Activated CD8-positive, alpha-beta T cell treated with anti-CD3 and anti-CD28 coated beads for 36 hours (primary cell): ENCODE data around the gene ORAI1. TPM values are rescaled to one million over a fixed set of nuclear protein-coding genes. Genes with fewer than 3 reads are reported as not detected.
A peak's percentile ranks its signal among the peaks of the same experiment; 100 is the strongest.
"Not testable (repeated sequence)": the region's sequence is repeated elsewhere in the genome, so short reads cannot be mapped to it uniquely, and the experiment has no call there.

ENCODE experiments used
- ATAC-seq: fragments of 200-7000 bp; cut with Tn5 transposase; one replicate; pipeline ENCODE4 v1.10.0; 2021; ENCODE audit warnings: mild to moderate bottlenecking, moderate library complexity
- CTCF ChIA-PET: fragments of 350-600 bp; sonication (Branson Sonifier 250); formaldehyde crosslinking; loops from one replicate; lab custom pipeline; 2021; ENCODE audit warnings: antibody characterized with exemption; lab: Charles Lee
- POLR2A ChIA-PET: fragments of 350-600 bp; sonication (Branson Sonifier 250); formaldehyde crosslinking; loops from one replicate; lab custom pipeline; 2021; ENCODE audit warnings: antibody characterized with exemption; lab: Charles Lee
- DNase-seq: peaks from one replicate; pipeline ENCODE4 v3.0.0-alpha.2; 2020
- H3K27ac Mint-ChIP-seq: one replicate; pipeline ENCODE4 v1.8.0; 2021; ENCODE audit warnings: mild to moderate bottlenecking, mixed read lengths
- H3K27me3 Mint-ChIP-seq: one replicate; pipeline ENCODE4 v1.8.0; 2021; ENCODE audit warnings: mixed read lengths
- H3K36me3 Mint-ChIP-seq: one replicate; pipeline ENCODE4 v1.8.0; 2021; ENCODE audit warnings: low read depth, mixed read lengths
- H3K4me1 Mint-ChIP-seq: one replicate; pipeline ENCODE4 v1.8.0; 2021; ENCODE audit warnings: low read depth, mixed read lengths
- H3K4me3 Mint-ChIP-seq: one replicate; pipeline ENCODE4 v1.8.0; 2021; ENCODE audit warnings: mild to moderate bottlenecking, moderate library complexity, mixed read lengths
- H3K9me3 Mint-ChIP-seq: one replicate; pipeline ENCODE4 v1.8.0; 2021; ENCODE audit warnings: mixed read lengths
- intact Hi-C: fragments of 100-400 bp; cut with micrococcal nuclease; formaldehyde crosslinking; loops from one replicate; pipeline ENCODE4 v1.10.0; 2022
- total RNA-seq, 2 experiments: library from RNA; stranded (reverse); gene quantifications; one replicate each; pipeline ENCODE4 v1.2.3, GENCODE V29; 2021
- TF ChIP-seq, protein P1 (sequence below): fragments of 200-600 bp; IDR thresholded peaks from one replicate; pipeline ENCODE4 v1.8.0; 2022; ENCODE audit warnings: antibody characterized with exemption, mild to moderate bottlenecking

The ORAI1 gene
- total RNA-seq, 2 experiments from 2014 or later = 37.0 to 38.1 TPM

DNA sequence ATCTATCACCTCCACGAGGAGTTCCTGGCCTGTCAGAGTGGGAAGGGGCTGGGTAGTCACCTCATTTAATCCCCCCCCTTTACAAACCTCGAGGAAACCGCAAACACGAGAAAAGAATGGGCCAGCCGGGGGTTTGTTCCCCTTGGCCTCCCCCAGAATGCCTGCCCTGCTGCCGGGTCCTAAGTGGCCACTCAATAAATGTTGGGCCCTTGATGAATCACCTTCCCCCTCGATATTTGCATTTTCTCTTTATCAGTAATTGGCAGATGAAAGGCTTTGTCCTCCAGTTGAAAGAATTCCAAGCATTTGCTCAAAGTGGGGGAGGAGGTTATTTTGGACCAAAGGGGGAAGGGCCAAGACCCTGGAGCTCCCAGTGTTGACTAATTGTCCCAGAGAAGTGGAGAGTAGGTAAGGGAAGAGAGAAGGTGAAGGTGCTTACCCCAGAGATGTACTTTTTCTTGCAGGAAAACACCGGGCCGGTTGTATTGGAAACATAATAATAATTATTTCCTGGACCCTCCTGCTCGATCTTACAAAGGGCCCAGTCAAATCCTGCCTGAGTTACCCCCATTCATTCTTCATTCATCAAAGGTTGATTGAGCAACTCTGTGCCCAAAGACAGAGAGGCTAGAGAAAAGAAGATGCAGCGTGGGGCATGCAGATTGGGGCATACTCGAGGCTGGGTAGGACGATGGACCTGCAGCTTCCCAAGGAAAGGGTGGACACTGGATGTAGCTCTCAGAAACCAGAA, 43.6 kb upstream of the ORAI1 start:
- intact Hi-C loops = loop anchor here (5.0 to 10.0 kb wide), 2 partner anchors 45 to 78 kb away; no protein-coding TSS in a partner anchor
- H3K27ac Mint-ChIP-seq = peak overlapping the region; percentile 62
- CTCF ChIA-PET = interaction anchor here (1.5 to 4.4 kb wide), 3 partner anchors 30 to 88 kb away, joined by 4 to 23 read pairs (median 8); partner anchors contain the start of gene ORAI1
- H3K4me1 Mint-ChIP-seq = peaks cover 33% of the 10 kb centered on the region
- TF ChIP-seq, protein P1, sequence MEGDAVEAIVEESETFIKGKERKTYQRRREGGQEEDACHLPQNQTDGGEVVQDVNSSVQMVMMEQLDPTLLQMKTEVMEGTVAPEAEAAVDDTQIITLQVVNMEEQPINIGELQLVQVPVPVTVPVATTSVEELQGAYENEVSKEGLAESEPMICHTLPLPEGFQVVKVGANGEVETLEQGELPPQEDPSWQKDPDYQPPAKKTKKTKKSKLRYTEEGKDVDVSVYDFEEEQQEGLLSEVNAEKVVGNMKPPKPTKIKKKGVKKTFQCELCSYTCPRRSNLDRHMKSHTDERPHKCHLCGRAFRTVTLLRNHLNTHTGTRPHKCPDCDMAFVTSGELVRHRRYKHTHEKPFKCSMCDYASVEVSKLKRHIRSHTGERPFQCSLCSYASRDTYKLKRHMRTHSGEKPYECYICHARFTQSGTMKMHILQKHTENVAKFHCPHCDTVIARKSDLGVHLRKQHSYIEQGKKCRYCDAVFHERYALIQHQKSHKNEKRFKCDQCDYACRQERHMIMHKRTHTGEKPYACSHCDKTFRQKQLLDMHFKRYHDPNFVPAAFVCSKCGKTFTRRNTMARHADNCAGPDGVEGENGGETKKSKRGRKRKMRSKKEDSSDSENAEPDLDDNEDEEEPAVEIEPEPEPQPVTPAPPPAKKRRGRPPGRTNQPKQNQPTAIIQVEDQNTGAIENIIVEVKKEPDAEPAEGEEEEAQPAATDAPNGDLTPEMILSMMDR = no peak
- H3K9me3 Mint-ChIP-seq = no peaks in the 10 kb centered on the region
- ATAC-seq (no peak), DNase-seq (no peak)
- no peaks in the 10 kb centered on the region for H3K36me3 Mint-ChIP-seq
- no peaks in the 10 kb centered on the region for H3K27me3 Mint-ChIP-seq
- POLR2A ChIA-PET = interaction anchor here (0.6 to 2.9 kb wide), 6 partner anchors 14 to 87 kb away, joined by 3 to 16 read pairs (median 3); partner anchors contain the start of genes MORN3 and ORAI1
- H3K4me3 Mint-ChIP-seq = peak overlapping the region; percentile 18

DNA sequence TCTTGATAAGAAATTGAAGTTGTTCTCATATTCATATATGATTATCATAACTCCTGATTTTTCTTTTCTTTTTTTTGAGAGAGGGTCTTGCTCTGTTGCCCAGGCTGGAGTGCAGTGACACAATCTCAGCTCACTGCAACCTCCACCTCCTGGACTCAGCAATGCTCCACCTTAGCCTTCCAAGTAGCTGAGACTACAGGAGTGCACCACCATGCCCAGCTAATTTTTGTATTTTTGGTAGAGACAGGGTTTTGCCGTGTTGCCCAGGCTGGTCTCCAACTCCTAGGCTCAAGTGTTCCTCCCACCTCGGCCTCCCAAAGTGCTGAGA, 43.0 kb upstream of the ORAI1 start:
- DNase-seq, H3K27me3 Mint-ChIP-seq, H3K4me3 Mint-ChIP-seq, ATAC-seq, H3K36me3 Mint-ChIP-seq, H3K9me3 Mint-ChIP-seq, H3K27ac Mint-ChIP-seq: not testable (repeated sequence)
- ChIA-PET CTCF (interaction anchor here (1.5 to 4.4 kb wide), 3 partner anchors 31 to 89 kb away, joined by 4 to 23 read pairs (median 8); partner anchors contain the start of gene ORAI1), POLR2A (interaction anchor here (0.6 to 2.9 kb wide), 5 partner anchors 14 to 86 kb away, joined by 3 to 16 read pairs (median 3); partner anchors contain the start of genes MORN3 and ORAI1)
- peaks cover 33% of the 10 kb centered on the region for H3K4me1 Mint-ChIP-seq
- intact Hi-C loops = loop anchor here (5.0 to 10.0 kb wide), 2 partner anchors 46 to 78 kb away; no protein-coding TSS in a partner anchor

DNA sequence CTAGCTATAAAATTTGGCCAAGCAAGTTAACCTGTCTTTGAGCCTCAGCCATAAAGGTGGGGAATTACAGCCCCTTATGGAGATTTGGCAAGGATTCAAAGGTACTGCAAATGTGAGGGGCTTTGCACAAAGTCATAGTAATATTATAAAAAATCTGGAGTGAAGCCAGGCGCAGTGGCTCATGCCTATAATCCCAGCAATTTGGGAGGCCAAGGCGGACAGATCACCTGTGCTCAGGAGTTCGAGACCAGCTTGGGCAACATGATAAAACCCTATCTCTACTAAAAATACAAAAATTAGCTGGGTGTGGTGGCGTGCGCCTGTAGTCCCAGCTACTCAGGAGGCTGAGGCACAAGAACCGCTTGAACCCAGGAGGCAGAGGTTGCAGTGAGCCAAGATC, 41.4 kb upstream of the ORAI1 start:
- not testable (repeated sequence) for H3K36me3 Mint-ChIP-seq, DNase-seq, H3K9me3 Mint-ChIP-seq, H3K27me3 Mint-ChIP-seq, H3K4me3 Mint-ChIP-seq, ATAC-seq, H3K27ac Mint-ChIP-seq
- intact Hi-C loops = loop anchor here (5.0 to 10.0 kb wide), 2 partner anchors 48 to 80 kb away; no protein-coding TSS in a partner anchor
- POLR2A ChIA-PET = interaction anchor here (0.6 to 2.9 kb wide), 3 partner anchors 15 to 448 kb away, joined by 3 to 16 read pairs (median 5); partner anchors contain the start of gene ORAI1
- peaks cover 34% of the 10 kb centered on the region for H3K4me1 Mint-ChIP-seq
- CTCF ChIA-PET = interaction anchor here (1.0 to 4.4 kb wide), 3 partner anchors 9 to 41 kb away, joined by 3 to 23 read pairs (median 3); partner anchors contain the start of gene ORAI1

DNA sequence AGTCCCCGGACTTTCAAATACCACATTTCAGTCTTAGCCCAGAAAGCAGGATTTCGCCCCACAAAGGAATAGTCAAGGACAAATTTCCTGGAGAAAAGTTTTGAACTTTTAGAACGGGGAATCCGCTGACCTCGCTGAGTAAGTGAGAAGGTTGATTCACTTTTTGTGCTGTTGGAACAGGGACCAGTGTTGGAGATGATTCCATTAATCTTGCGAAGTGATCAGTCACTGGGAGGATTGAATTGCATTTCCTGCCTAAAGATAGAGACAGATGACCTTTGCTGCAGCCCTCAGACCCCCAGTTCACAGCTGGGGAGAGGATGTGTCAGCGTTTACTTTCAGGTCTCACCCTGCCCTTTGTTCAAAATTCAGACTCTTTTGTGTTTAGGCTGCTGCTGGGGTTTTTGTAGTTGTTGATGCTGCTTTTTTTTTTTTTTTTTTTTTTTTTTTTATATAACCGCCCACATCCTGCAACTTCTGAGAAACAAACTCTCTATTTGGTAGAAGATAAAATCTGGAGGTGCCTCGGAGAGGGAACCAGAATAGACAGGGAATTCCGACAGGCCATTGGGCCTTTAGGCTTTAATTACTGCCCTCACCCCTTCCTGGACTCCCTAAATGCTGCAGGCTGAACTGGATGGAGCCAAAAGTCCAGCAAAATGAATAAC, 35.7 kb upstream of the ORAI1 start:
- ATAC-seq (peak; percentile 91), DNase-seq (peak; percentile 88)
- Mint-ChIP-seq H3K4me3 (peak overlapping the region; percentile 73), H3K4me1 (peaks cover 37% of the 10 kb centered on the region), H3K27me3 (no peaks in the 10 kb centered on the region), H3K9me3 (no peaks in the 10 kb centered on the region), H3K36me3 (peaks cover 5% of the 10 kb centered on the region), H3K27ac (peak overlapping the region; percentile 95)
- ChIA-PET CTCF (interaction anchor here (0.7 kb wide), 1 partner anchor 33 kb away, joined by 3 read pairs; no protein-coding TSS in a partner anchor), POLR2A (interaction anchor here (0.6 to 1.9 kb wide), 9 partner anchors 9 to 393 kb away, joined by 3 to 7 read pairs (median 4); partner anchors contain the start of gene ORAI1)
- TF ChIP-seq, protein P1 = no peak
- intact Hi-C loops = loop anchor here (5.0 kb wide), 1 partner anchor 37 kb away; the partner anchor contains the start of gene ORAI1

DNA sequence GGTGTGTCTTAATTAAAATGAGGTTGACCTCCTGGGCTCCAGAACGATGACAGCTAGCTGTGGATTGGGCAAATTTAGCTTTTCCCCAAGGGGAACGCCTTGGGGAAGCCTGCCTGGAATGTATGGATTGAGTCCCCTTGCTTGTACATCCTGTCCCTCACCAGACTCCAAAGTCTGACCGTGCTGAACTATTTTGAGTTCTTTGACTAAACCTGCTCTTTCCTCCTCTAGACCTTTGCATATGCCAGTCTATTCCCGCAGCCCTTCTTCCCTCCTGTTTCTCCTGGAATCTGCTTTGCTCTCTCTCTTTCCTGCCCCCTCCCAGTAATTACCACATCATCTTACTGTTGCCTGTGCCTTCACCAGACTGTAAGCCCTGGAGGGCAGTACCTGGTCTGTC, 34.0 kb upstream of the ORAI1 start:
- POLR2A ChIA-PET = interaction anchor here (1.5 kb wide), 1 partner anchor 80 kb away, joined by 4 read pairs; no protein-coding TSS in a partner anchor
- DNase-seq (no peak), ATAC-seq (no peak)
- CTCF ChIA-PET = interaction anchor here (1.8 kb wide), 1 partner anchor 33 kb away, joined by 5 read pairs; no protein-coding TSS in a partner anchor
- Mint-ChIP-seq H3K4me3 (no peak overlapping the region), H3K9me3 (no peaks in the 10 kb centered on the region), H3K27ac (peak overlapping the region; percentile 42), H3K4me1 (peaks cover 32% of the 10 kb centered on the region), H3K27me3 (no peaks in the 10 kb centered on the region), H3K36me3 (peaks cover 5% of the 10 kb centered on the region)
- TF ChIP-seq, protein P1 = no peak
- intact Hi-C loops = loop anchor here (5.0 kb wide), 1 partner anchor 35 kb away; the partner anchor contains the start of gene ORAI1
